ENCODE data around the gene OLFM4. TPM values are rescaled to one million over a fixed set of nuclear protein-coding genes. Genes with fewer than 3 reads are reported as not detected.

Gene OLFM4
- total and polyA plus RNA-seq, 2 of the 8 experiments (the other 6 are each of a cell fraction or from before 2014, with no cell fraction given): not detected

DNA sequence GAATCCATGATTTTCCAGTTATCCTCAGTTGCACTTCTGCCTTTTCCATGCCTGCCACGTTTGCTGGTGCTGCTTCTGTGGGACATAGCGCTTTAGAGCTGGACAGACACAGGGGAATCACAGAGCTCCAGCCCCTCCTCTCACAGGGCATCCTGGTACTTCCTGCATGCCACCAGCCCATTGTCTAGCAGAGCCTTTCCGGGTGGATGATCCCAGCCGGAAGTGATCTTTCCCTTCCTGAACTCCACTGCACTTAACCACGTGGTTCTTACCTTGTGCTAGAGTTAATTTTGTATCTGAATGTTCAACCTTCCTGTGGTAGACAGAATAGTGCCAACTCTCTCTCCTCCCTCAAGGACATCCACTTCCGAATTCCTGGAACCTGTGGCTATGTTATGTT lies 12.6 kb upstream of the OLFM4 start:
- no peaks in the 10 kb centered on the region for H3K79me2 ChIP-seq (ENCODE audit: control insufficient read depth in 1 of 2, insufficient read depth in 2 of 2, low read length in 2 of 2)
- H3K79me1 ChIP-seq (ENCODE audit: low read depth, low read length): no peaks in the 10 kb centered on the region
- no peaks in the 10 kb centered on the region for H3K23me2 ChIP-seq (ENCODE audit: low read depth, low read length)
- no peak overlapping the region for H3K14ac ChIP-seq (ENCODE audit: insufficient read length)
- ChIA-PET POLR2A (ENCODE audit: partially characterized antibody) (no interaction called here), CTCF (ENCODE audit: partially characterized antibody) (interaction anchor here (0.6 to 4.3 kb wide), 3 partner anchors 9 to 136 kb away, joined by 3 to 18 read pairs (median 3); no protein-coding TSS in a partner anchor)
- WGBS, 2 experiments (ENCODE audit: extremely low coverage in 1 of 2, insufficient coverage in 1 of 2, insufficient read length in 1 of 2, insufficient replicate concordance in 2 of 2, low coverage in 1 of 2, low lambda C conversion rate in 2 of 2, missing lambda C conversion rate in 1 of 2): 93% methylated on average over 6 of the region's 6 CpGs; no CpG with 5 or more reads in 1 of the 2 experiments
- no peak overlapping the region for H2BK120ac ChIP-seq (replicated peaks; ENCODE audit: low read depth, low read length)
- no peak overlapping the region for H2AK5ac ChIP-seq (ENCODE audit: low read depth, low read length)
- no peak overlapping the region for H2BK20ac ChIP-seq (ENCODE audit: low read length)
- no peaks in the 10 kb centered on the region for H3K27me3 ChIP-seq (replicated peaks in 1 of 4; ENCODE audit: control insufficient read depth in 3 of 4, extremely low read depth in 1 of 4, insufficient read depth in 3 of 4, low read length in 3 of 4)
- no peak for TF ChIP-seq ZNF274 (IDR thresholded peaks at IDR 0.05; ENCODE audit: borderline replicate concordance, extremely low read depth, low read length)
- TF ChIP-seq NANOG (IDR thresholded peaks at IDR 0.05; ENCODE audit: insufficient read depth, low read depth, low read length, poor library complexity, severe bottlenecking): no peak
- TF ChIP-seq GTF2F1 (IDR thresholded peaks at IDR 0.05; ENCODE audit: borderline replicate concordance, low read depth, low read length): no peak
- no peak for TF ChIP-seq BACH1 (IDR thresholded peaks at IDR 0.05; ENCODE audit: low read length)
- TF ChIP-seq CBX8 (IDR thresholded peaks at IDR 0.05; ENCODE audit: borderline replicate concordance, low read depth, low read length): no peak
- no peak for TF ChIP-seq TCF12 (IDR thresholded peaks at IDR 0.05; ENCODE audit: low read depth, low read length)
- TF ChIP-seq SP2 (IDR thresholded peaks at IDR 0.05; ENCODE audit: low read length): no peak
- TF ChIP-seq FOSL1 (IDR thresholded peaks at IDR 0.05; ENCODE audit: insufficient read depth, low read depth, low read length): no peak
- TF ChIP-seq SP1 (IDR thresholded peaks at IDR 0.05; ENCODE audit: low read depth, low read length): no peak
- TF ChIP-seq SIX5 (IDR thresholded peaks at IDR 0.05; ENCODE audit: low read depth, low read length): no peak
- no peak for TF ChIP-seq KDM5A (IDR thresholded peaks at IDR 0.05; ENCODE audit: low read length)
- no peak for TF ChIP-seq EGR1 (IDR thresholded peaks at IDR 0.05; ENCODE audit: borderline replicate concordance, low read depth, low read length)
- no peak for TF ChIP-seq POLR2A (IDR thresholded peaks at IDR 0.05; ENCODE audit: control extremely low read depth in 1 of 2, low read depth in 2 of 2, low read length in 2 of 2)
- no peak overlapping the region for H3K18ac ChIP-seq (ENCODE audit: extremely low read depth, low read length)
- H3K23ac ChIP-seq (ENCODE audit: insufficient read length): no peak overlapping the region
- no peaks in the 10 kb centered on the region for H4K20me1 ChIP-seq (replicated peaks in 1 of 2; ENCODE audit: control insufficient read depth in 1 of 2, insufficient read depth in 2 of 2, low read length in 2 of 2)
- H2AFZ ChIP-seq (ENCODE audit: low read length): no peak overlapping the region
- no peak overlapping the region for H3K56ac ChIP-seq (replicated peaks; ENCODE audit: insufficient read length, low read depth, low read length)
- no peak overlapping the region for H2BK15ac ChIP-seq (ENCODE audit: low read length)
- no peaks in the 10 kb centered on the region for H3K36me3 ChIP-seq (ENCODE audit: control insufficient read depth in 2 of 4, insufficient read depth in 4 of 4, low read length in 3 of 4)
- no peak overlapping the region for H3K9ac ChIP-seq (replicated peaks in 1 of 4; ENCODE audit: extremely low read depth in 1 of 4, low read depth in 3 of 4, low read length in 3 of 4)
- H3K4me2 ChIP-seq (ENCODE audit: insufficient read depth in 1 of 2, low read depth in 2 of 2, low read length in 2 of 2): no peak overlapping the region
- no peak overlapping the region for H4K91ac ChIP-seq (replicated peaks; ENCODE audit: insufficient read length, low read length)
- H3K27ac ChIP-seq (ENCODE audit: low read depth, low read length): no peak overlapping the region
- H3K4me3 ChIP-seq (ENCODE audit: extremely low read depth in 1 of 4, insufficient read depth in 2 of 4, low read depth in 3 of 4, low read length in 4 of 4): no peak overlapping the region
- peaks cover 0 to 5% (median 0%) of the 10 kb centered on the region in 4 experiments; a peak in 3 of 7 replicates for H3K4me1 ChIP-seq (replicated peaks in 1 of 4; ENCODE audit: control insufficient read depth in 3 of 4, insufficient read depth in 4 of 4, low read length in 3 of 4)
- FAIRE-seq (no peak), DNase-seq (ENCODE audit: low read depth in 1 of 2, low spot score in 2 of 2) (no peak)
- H3K4ac ChIP-seq (replicated peaks; ENCODE audit: insufficient read length, low read depth, low read length): no peak overlapping the region
- H2BK12ac ChIP-seq (ENCODE audit: low read depth, low read length): no peak overlapping the region
- H4K8ac ChIP-seq (ENCODE audit: extremely low read depth, insufficient read depth, low read length): no peak overlapping the region
- H2BK5ac ChIP-seq (ENCODE audit: low read depth, low read length): no peak overlapping the region
- no peaks in the 10 kb centered on the region for H3K9me3 ChIP-seq (ENCODE audit: insufficient read depth in 2 of 2, low read depth in 1 of 2, low read length in 1 of 2)
- no peak overlapping the region for H4K5ac ChIP-seq (ENCODE audit: insufficient read length, low read depth, low read length)
